HG03575 (cell line): ENCODE measurements around the gene MEGF8.

Source experiments
- ATAC-seq: cut with Tn5 transposase; IDR thresholded peaks from one replicate; pipeline ENCODE4 v1.9.1; 2021; ENCODE audit not compliant: unreplicated experiment, insufficient number of reproducible peaks, low FRiP score; ENCODE audit errors: extremely low read depth

Gene MEGF8, protein sequence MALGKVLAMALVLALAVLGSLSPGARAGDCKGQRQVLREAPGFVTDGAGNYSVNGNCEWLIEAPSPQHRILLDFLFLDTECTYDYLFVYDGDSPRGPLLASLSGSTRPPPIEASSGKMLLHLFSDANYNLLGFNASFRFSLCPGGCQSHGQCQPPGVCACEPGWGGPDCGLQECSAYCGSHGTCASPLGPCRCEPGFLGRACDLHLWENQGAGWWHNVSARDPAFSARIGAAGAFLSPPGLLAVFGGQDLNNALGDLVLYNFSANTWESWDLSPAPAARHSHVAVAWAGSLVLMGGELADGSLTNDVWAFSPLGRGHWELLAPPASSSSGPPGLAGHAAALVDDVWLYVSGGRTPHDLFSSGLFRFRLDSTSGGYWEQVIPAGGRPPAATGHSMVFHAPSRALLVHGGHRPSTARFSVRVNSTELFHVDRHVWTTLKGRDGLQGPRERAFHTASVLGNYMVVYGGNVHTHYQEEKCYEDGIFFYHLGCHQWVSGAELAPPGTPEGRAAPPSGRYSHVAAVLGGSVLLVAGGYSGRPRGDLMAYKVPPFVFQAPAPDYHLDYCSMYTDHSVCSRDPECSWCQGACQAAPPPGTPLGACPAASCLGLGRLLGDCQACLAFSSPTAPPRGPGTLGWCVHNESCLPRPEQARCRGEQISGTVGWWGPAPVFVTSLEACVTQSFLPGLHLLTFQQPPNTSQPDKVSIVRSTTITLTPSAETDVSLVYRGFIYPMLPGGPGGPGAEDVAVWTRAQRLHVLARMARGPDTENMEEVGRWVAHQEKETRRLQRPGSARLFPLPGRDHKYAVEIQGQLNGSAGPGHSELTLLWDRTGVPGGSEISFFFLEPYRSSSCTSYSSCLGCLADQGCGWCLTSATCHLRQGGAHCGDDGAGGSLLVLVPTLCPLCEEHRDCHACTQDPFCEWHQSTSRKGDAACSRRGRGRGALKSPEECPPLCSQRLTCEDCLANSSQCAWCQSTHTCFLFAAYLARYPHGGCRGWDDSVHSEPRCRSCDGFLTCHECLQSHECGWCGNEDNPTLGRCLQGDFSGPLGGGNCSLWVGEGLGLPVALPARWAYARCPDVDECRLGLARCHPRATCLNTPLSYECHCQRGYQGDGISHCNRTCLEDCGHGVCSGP (N-terminal part only)

DNA sequence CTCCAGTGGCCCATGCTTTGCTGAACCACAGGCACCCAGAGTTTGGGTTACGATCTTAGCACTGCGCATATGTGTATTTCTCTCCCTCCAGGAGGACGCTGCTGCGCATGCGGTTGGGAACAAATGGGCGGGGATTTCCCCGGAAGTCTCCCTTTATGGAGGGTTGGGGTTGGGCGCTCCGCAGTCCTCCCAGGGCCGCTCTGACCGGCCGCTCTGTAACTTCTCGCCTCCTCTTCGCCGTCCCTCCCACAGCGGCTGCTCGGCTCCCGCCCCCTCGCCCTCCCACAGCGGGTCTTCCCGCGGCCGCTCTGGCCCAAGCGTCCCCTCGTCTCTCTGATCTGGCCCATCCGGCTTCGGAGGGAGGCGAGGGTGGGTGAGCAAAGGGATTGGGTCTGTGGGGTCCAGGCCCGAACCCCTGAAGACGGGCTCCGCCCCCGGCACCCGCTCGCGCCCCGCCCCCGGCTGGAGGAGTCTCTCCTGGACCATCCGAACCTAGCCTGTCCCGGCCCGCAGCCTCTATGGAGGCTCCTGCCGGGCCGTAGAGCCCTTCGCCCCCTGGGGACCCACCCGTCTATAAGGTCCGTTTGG lies at the start of gene MEGF8:
Gene MEGF8, plus strand, starts transcription at position 328 of the 588 bp plus-strand sequence. CDS start 609 bp downstream, outside the sequence.
- peak; percentile 88 for ATAC-seq

DNA sequence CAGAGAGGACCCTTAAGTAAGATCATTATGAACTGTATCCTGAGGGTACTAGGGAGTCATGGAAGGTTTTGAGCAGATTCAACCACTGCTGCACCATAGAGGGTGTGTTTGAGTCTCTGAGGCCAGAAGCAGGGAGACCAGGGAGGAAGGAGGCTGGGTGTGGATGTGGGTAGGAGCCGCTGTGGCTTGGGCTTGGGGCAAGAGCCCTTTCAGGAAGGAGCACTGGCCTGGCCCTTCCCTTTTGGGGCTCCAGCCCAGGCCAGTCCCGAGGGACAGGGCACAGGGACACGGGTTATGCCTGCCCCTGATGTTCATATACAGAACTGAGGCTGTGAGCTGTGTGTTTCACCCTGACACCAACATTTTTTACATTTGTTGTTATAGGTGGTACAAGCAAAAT lies 49.2 kb upstream of the MEGF8 start:
- no peak for ATAC-seq

DNA sequence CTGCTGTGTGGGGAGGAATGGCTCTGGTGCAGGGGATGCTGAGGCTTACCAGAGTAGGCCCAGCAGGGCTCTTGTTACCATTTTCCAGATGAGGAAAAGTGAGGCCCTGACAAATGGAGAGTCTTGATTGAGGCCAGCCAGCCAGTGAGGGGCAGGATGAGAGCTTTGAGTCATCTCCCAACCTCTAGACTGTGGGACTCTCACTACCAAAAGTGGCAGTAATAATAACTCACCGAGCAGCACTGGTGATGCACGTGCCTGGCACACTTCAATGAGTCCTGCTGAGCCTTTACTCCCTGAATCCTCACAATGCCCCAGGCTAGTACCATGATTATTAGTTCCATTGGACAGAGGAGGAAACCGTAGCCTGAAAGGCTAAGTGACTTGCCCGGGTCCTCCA lies 48.6 kb upstream of the MEGF8 start:
- no peak for ATAC-seq

DNA sequence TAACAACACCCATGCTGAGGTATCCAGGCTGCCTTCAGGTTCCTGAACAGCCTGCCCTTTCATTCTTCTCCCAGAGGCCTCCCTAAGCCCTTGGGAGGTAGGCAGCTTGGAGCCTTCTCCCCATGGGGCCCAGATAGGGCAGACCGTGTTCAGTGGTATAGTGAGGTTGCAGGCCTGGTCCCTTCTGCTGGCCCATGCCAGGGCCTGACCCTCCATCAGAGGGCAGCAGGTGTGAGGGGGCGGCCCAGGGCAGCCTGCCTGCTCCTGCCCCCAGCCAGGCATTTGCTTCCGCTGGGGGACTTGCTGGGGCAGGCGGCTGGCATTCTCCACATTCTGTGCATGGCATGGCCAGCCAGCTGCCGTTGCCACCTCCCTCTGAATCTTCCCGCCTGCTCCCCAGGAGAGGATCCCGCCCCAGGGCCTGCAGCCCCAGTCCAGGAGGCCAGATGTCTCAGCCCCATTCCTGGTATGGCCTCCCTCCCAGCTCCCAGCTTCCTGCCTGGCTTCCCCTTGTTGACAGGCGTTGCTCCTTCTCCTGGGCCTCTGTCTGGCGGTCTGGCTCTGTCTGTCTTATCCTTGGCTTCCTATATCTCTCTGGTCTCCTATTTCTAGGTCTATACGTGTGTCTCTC lies 47.5 kb upstream of the MEGF8 start:
- no peak for ATAC-seq

DNA sequence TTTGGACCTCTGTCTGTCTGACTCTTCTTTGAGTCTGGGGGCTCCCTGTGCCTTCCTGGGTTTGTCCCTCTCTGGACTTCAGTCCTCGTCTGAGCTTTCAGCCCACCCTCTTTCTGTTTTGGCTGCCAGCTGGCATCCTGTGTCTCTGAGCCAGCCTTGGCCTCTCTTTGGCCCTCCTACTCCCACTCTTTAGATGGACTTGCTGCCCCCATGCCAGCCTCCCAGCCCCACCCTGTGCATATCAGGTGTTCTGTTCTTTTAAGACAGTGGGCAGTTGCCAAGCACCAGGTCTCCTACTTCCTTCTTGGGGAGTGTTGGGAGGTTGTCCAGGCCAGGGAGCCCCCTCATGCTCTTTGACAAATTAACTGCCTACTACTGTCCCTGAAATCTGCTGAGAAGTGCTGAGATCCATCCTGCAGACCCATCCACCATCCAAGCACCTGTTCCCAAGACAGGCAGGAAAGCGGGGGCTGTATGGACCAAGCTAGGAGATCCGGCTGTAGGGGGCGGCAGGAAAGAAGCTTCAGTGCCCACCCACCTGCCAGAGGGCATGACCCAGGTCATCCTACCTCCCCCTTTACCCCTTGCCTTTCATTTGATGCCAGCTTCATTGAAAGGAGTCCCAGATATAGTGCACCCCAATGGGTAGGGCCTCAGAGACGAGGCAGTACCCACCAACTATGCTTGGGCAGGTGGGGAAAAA lies 46.8 kb upstream of the MEGF8 start:
- no peak for ATAC-seq

DNA sequence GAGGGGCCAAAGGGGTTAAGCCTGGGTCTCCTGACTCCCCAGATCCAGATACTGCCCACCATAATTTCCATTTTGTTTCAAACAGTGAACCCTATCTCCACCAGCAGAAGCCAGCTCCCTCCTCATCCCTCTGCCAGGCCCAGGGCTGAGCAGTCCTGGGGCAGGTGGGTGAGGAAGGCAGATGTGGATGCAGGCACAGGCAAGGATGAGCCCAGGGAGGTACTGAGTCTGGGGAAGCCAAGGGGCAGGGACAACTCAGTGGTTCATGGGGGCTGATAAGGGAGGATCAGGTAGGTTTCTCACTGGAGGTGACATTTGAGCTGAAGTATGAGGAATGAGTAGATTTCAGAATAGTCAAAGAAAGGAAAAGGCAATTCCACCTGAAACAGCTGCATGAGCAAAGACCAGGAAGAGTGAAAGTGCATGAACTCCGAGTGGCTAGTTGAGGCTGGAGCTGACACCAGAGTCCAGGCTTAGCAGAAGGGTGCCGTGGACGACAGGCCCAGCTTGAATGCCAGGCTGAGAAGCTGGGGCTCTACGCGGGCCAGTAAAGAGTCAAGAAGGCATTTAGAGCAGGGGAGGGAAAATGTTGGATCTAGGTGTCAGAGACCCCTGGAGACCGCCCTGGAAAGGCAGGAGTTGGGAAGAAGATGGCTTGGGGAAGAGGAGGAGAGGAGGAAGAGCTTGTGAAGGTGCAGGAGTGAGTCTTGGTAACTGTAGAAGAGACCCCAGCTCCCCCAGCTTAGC lies 46.1 kb upstream of the MEGF8 start:
- no peak for ATAC-seq

DNA sequence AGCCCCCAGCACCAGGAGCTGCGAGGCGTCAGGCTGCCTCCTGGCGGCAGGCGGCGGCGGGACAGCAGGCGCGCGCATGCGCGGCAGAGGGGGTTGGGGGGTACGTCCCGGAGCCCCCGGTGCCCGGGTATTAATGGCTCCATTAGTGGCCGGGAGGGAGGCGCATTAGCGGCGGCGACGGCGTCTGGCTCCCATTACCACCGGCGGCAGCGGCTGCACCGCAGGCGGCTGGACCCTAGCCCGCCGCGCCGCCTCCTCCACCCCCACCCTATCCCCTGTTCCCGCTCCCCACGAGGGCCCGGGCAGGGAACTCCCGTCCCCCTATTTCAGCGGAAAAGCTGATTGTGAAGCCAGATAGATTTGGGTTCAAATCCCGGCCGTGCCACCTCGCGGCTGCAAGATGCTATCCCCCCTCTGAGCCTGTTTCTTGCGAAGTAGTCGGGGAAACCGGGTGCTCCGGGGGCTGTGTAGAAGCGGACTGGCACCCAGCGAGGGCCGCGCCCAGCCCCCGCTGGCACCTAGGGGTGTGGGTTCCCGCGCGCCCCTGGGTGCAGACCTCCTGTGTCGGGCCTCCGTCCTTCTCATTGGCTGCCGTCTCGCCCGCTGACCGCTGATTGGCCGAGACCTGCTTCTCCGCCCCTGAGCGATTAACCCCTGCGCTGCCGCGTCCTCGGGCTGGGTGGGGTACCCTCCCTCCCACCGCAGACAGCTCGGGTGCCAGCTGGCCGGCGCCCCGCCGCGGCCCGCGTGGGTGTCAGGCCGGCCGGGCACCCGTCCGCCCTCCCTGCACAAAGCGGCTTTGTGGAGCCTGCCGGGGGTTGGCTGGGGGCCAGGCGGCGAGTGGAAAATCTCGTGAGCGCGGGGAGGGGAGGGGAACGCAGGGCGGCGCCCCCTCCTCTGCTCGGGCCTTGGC lies 45.3 kb upstream of the MEGF8 start:
- no peak for ATAC-seq

DNA sequence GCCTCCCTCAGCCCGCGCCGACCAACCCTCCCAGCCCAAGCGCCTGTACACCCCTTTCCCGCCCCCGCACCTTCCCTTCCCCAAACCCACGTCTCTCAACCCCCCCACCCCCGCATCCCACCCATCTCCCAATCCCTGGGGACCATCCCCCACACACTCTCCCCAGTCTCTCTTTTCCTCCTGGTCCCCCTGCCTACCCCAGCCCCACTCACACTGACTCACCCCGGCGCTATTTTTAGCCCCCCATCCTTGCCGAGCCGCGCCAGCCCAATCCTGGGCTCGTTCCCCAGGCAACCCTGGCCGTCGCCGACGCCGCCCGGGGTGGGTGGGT lies 44.7 kb upstream of the MEGF8 start:
- no peak for ATAC-seq

DNA sequence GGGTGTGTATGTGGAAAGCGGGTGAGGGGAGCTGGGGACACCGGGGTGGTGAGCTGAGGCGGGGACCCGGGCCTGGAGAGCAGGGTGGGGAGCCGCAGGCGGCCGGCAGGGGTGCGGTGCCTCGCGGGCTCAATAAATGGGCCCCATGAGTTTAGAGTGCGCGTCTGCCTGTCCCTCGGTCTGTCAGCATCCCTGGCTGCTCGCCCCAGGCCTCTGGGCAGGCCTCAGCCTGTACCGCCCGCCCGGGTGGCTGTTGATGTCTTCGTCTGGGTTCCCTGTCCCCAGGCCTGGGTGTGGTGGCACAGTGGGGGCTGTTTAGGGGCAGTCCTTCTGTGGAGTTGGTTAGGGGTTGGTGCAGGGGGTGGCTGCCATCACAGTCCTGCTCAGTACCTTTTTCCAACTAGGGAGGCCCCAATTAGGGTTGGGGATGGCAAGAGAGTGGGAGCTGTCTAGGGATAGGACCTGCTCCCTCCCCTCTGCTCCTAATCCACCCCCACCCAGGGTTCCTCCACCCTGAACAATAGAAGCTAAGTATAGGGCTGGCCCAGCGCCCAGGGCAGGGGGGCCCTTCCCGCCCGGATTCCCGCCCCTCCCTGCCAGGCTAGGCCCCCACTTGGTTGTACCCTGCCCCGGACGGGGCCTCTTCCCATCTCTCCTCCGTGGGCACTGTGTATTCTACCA lies 44.1 kb upstream of the MEGF8 start:
- no peak for ATAC-seq

DNA sequence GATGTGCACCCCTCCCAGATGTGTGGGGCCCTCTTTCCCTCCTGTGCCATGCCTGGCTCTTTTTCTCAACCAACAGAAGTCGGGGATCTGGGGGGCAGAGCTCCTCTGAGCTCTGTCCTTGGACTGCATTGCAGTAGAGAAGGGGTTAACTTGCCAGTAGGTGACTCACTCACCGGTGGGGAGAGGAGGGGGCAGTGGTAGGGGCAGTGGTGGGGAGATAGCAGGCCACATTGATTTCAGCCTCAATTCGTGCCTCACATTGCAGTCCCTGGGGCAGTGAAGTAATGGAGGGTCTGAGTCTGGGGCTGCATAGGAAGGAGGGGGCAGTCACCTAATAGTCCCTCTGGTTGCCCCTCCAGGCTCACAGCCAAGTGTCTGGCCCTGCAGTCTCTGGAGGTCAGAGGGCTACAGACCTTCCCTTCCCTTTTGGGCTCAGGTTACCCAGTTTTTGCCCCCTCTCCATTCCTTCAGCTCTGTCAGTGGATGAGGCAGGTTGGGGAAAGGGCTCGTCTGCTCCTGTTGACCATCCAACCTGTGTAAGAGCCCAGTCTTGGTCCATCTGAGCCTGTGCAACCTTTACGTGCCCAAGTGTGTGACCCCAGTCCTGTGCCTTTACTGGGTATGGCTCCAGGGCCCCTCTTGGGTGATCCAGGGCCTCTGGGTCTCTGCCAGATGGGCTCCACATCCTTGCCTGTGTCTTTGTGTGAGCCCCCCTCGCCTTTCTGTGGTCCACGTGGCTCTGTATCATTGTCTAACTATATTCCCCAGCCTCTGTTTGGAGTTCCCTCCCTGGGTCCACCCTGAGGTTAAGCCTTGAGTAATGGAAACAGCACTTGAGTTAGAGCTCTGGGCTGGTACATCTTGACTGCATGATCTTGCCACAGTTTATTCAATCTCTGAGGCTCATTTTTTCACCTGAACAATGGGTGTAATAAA lies 43.3 kb upstream of the MEGF8 start:
- no peak for ATAC-seq

DNA sequence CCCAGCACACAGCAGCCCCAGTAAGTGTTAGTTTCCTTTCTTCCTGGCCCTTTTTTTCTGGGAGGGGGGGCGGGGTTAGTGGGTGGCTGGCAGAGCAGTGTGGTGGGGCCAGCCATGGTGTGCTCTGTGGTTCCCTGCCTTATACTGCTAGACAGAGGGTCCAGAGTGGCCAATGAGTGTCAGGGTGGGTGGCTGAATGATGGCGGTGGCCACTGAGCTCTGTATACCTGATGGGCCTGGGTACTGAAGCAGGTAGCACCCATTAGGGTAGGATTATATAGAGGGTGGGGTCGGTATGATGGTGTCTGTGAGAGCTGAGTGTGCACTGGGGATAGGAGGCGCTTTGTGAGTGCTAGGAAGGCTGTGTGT lies 42.6 kb upstream of the MEGF8 start:
- ATAC-seq = no peak

DNA sequence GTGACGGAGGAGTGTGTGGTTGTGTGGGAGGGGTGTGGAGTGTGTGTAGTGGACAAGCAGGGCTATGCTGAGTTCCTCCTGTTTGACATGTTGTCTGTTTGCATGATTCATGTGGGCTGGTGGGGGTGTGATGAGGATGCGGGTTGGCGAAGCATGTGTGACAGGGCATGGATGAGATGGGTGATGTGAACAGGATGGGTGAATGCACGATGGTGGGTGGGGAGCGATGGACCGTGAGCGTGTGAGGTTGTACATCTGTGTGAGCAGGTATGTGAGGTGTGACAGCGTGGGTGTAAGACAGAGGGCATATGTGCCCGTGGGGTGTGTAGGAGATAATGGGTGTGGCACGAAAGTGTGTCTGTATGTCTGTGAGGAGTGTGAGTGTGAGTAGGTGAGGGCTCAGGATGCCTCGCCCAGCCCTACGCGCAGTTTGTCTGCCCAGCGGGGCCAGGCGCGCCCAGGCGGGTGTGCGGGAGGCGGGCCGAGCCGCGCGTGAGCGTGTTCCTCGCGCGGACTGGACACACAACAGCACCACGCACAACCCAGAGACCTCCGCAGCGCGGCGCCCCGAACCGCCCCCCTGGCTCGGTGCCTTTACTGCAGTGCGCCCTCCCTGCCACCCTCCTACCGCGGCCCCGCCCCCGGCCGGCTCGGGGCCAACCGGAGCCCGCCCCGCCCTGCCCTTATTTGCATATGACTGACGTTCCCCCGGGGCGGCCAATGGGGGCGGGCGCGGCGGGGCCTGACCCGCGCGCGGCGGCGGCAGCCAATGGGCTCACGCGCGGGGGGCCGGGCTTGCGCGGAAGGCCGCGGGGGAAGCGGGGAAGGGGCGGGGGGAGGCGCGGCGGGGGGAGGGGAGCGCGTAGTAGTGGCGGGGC lies 42.0 kb upstream of the MEGF8 start:
- no peak for ATAC-seq

DNA sequence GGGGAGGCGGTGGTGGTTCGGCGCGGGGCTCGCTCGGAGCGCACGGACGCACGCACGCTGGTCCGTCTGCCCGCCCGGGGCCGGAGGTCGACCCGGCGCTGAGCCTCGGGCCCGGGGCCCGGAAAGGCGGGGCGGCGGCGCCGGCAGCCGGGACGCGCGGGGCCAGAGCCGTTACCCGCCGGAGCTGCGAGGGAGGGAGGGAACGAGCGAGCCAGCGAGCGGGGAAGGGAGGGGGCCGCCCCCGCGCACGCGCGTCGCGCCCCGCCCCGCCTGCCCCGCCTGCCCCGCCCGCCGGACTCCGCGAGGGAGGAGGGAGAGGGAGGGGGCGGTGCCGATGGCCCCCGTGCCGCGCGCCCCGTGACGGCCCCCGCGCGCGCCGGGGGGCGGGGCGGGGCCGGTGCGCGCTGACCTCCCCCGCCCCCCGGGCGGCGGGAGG lies 41.4 kb upstream of the MEGF8 start:
- no peak for ATAC-seq

DNA sequence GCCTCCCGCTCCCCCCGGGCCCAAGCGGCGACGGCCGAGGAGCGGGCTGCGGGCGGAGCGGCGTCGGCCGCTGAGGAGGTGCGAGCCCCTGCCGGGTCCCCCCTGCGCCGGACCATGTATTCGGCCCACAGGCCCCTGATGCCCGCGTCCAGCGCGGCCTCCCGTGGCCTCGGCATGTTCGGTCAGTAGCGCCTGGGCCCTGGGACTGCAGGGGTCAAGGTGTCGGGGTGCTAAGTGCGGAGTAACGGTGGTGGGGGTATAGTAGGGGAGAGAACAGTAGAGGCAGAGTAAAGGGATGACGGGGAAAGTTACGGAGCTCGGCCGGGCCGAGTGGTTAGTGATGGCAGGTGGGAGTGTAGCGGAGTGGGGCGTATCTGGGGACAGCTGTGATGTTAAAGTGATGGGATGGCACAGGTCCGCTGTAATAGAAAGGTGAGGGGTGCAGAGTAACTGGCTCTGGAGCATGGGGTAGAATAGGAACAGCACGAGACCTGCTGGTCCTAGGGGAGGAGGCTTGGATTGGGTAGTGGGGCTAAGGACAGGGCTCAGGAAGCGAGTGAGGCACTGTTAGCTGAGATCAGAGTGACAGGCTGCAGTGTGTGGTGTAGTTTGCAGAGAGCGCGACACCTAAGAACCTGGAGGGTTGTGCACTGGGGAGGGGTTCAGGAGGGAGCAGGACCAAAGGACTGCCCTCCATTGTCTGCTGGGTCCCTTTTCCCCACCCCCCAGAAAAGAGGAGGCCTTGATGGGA lies 40.7 kb upstream of the MEGF8 start:
- ATAC-seq = no peak
